Memory B cell (primary cell): ENCODE data around the gene OTOS.

Experiments
- ATAC-seq: fragments of 150-1000 bp; cut with Tn5 transposase; 2 replicates; pipeline ENCODE4 v1.10.0; 2021; ENCODE audit warnings: low read depth, mild to moderate bottlenecking, moderate library complexity
- DNase-seq, 2 donors: peaks; one replicate each; pipeline ENCODE4 v3.0.0; 2022; ENCODE audit warnings: low spot score in 2 of 2
- H3K27ac Mint-ChIP-seq: one replicate; pipeline ENCODE4 v1.8.0; 2022; ENCODE audit warnings: mild to moderate bottlenecking, moderate library complexity, mixed read lengths
- H3K27me3 Mint-ChIP-seq: one replicate; pipeline ENCODE4 v1.8.0; 2022; ENCODE audit warnings: mixed read lengths
- H3K36me3 Mint-ChIP-seq: one replicate; pipeline ENCODE4 v1.8.0; 2022; ENCODE audit warnings: mild to moderate bottlenecking, mixed read lengths
- H3K4me1 Mint-ChIP-seq: one replicate; pipeline ENCODE4 v1.8.0; 2022; ENCODE audit warnings: mixed read lengths
- H3K4me3 Mint-ChIP-seq: one replicate; pipeline ENCODE4 v1.8.0; 2022; ENCODE audit warnings: mild to moderate bottlenecking, moderate library complexity, mixed read lengths
- H3K9me3 Mint-ChIP-seq: one replicate; pipeline ENCODE4 v1.8.0; 2022; ENCODE audit warnings: mixed read lengths

OTOS gene

GRCh38 chr2:240140511-240140910, at the start of gene OTOS:
OTOS (minus strand) TSS chr2:240140658; CDS start chr2:240140326, 332 bp downstream.
- Mint-ChIP-seq H3K27ac (no peak within 1 kb of the TSS), H3K9me3 (no peaks in the 10 kb centered on the region), H3K27me3 (peaks cover 10% of the 10 kb centered on the region), H3K36me3 (no peaks in the 10 kb centered on the region), H3K4me1 (peaks cover 8% of the 10 kb centered on the region), H3K4me3 (no peak within 1 kb of the TSS)
- ATAC-seq (no peak), DNase-seq (no peak)

GRCh38 chr2:240189686-240190085, 49.2 kb upstream of the OTOS start:
- ATAC-seq (no peak), DNase-seq (no peak)
- H3K4me1 Mint-ChIP-seq = no peaks in the 10 kb centered on the region
- H3K27me3 Mint-ChIP-seq = peaks cover 7% of the 10 kb centered on the region
- peaks cover 1% of the 10 kb centered on the region for H3K9me3 Mint-ChIP-seq
- no peak overlapping the region for H3K4me3 Mint-ChIP-seq
- no peak overlapping the region for H3K27ac Mint-ChIP-seq
- no peaks in the 10 kb centered on the region for H3K36me3 Mint-ChIP-seq

GRCh38 chr2:240187989-240188590, 47.6 kb upstream of the OTOS start:
- Mint-ChIP-seq H3K4me1 (no peaks in the 10 kb centered on the region), H3K9me3 (peaks cover 1% of the 10 kb centered on the region), H3K27ac (no peak overlapping the region), H3K4me3 (no peak overlapping the region), H3K27me3 (peaks cover 5% of the 10 kb centered on the region), H3K36me3 (no peaks in the 10 kb centered on the region)
- DNase-seq (no peak), ATAC-seq (no peak)

- peaks cover 1% of the 10 kb centered on the region for H3K9me3 Mint-ChIP-seq
- no peaks in the 10 kb centered on the region for H3K4me1 Mint-ChIP-seq
- ATAC-seq = no peak
- H3K4me3 Mint-ChIP-seq = no peak overlapping the region
- no peak for DNase-seq
- H3K36me3 Mint-ChIP-seq = no peaks in the 10 kb centered on the region
- H3K27me3 Mint-ChIP-seq = peaks cover 6% of the 10 kb centered on the region
- H3K27ac Mint-ChIP-seq = no peak overlapping the region
These were observed 45.8 kb upstream of the OTOS start for GRCh38 chr2:240186191-240186725.

- DNase-seq = no peak
- Mint-ChIP-seq H3K4me1 (no peaks in the 10 kb centered on the region), H3K27ac (no peak overlapping the region), H3K27me3 (peaks cover 10% of the 10 kb centered on the region), H3K4me3 (no peak overlapping the region), H3K36me3 (no peaks in the 10 kb centered on the region), H3K9me3 (peaks cover 1% of the 10 kb centered on the region)
- no peak for ATAC-seq
These were observed 44.2 kb upstream of the OTOS start for GRCh38 chr2:240184656-240185055.

- Mint-ChIP-seq H3K27ac (no peak overlapping the region), H3K9me3 (peaks cover 1% of the 10 kb centered on the region), H3K4me3 (no peak overlapping the region), H3K4me1 (no peaks in the 10 kb centered on the region), H3K36me3 (no peaks in the 10 kb centered on the region), H3K27me3 (peaks cover 10% of the 10 kb centered on the region)
- ATAC-seq (no peak), DNase-seq (no peak)
These were observed 43.6 kb upstream of the OTOS start for GRCh38 chr2:240183875-240184590.

- ATAC-seq = no peak
- H3K9me3 Mint-ChIP-seq = no peaks in the 10 kb centered on the region
- DNase-seq = no peak
- H3K4me3 Mint-ChIP-seq = no peak overlapping the region
- H3K4me1 Mint-ChIP-seq = no peaks in the 10 kb centered on the region
- H3K36me3 Mint-ChIP-seq = no peaks in the 10 kb centered on the region
- peaks cover 10% of the 10 kb centered on the region for H3K27me3 Mint-ChIP-seq
- no peak overlapping the region for H3K27ac Mint-ChIP-seq
These were observed 42.8 kb upstream of the OTOS start for GRCh38 chr2:240183006-240183874.

GRCh38 chr2:240182476-240182875, 42.0 kb upstream of the OTOS start:
- no peaks in the 10 kb centered on the region for H3K4me1 Mint-ChIP-seq
- H3K27me3 Mint-ChIP-seq = peaks cover 12% of the 10 kb centered on the region
- DNase-seq (no peak), ATAC-seq (no peak)
- no peaks in the 10 kb centered on the region for H3K36me3 Mint-ChIP-seq
- no peaks in the 10 kb centered on the region for H3K9me3 Mint-ChIP-seq
- no peak overlapping the region for H3K4me3 Mint-ChIP-seq
- no peak overlapping the region for H3K27ac Mint-ChIP-seq

- Mint-ChIP-seq H3K9me3 (no peaks in the 10 kb centered on the region), H3K36me3 (no peaks in the 10 kb centered on the region), H3K27me3 (peaks cover 12% of the 10 kb centered on the region), H3K27ac (no peak overlapping the region), H3K4me3 (no peak overlapping the region), H3K4me1 (no peaks in the 10 kb centered on the region)
- DNase-seq (no peak), ATAC-seq (no peak)
These were observed 41.5 kb upstream of the OTOS start for GRCh38 chr2:240182001-240182400.

GRCh38 chr2:240179941-240180666, 39.6 kb upstream of the OTOS start:
- no peaks in the 10 kb centered on the region for H3K36me3 Mint-ChIP-seq
- H3K9me3 Mint-ChIP-seq = no peaks in the 10 kb centered on the region
- H3K27ac Mint-ChIP-seq = no peak overlapping the region
- H3K4me3 Mint-ChIP-seq = no peak overlapping the region
- H3K27me3 Mint-ChIP-seq = peaks cover 10% of the 10 kb centered on the region
- no peak for ATAC-seq
- H3K4me1 Mint-ChIP-seq = no peaks in the 10 kb centered on the region
- DNase-seq = no peak

- Mint-ChIP-seq H3K9me3 (no peaks in the 10 kb centered on the region), H3K27ac (no peak overlapping the region), H3K4me1 (no peaks in the 10 kb centered on the region), H3K36me3 (no peaks in the 10 kb centered on the region), H3K27me3 (peaks cover 12% of the 10 kb centered on the region), H3K4me3 (no peak overlapping the region)
- ATAC-seq = no peak
- no peak for DNase-seq
These were observed 38.8 kb upstream of the OTOS start for GRCh38 chr2:240179186-240179815.

GRCh38 chr2:240178564-240178963, 38.1 kb upstream of the OTOS start:
- no peak for ATAC-seq
- no peaks in the 10 kb centered on the region for H3K9me3 Mint-ChIP-seq

GRCh38 chr2:240174496-240174895, 34.0 kb upstream of the OTOS start:
- Mint-ChIP-seq H3K4me3 (no peak overlapping the region), H3K9me3 (peaks cover 1% of the 10 kb centered on the region), H3K27me3 (peaks cover 9% of the 10 kb centered on the region), H3K4me1 (no peaks in the 10 kb centered on the region), H3K36me3 (no peaks in the 10 kb centered on the region), H3K27ac (no peak overlapping the region)
- DNase-seq (no peak), ATAC-seq (no peak)

More at GRCh38 chr2:240178564-240178963, 38.1 kb upstream of the OTOS start:
- no peaks in the 10 kb centered on the region for H3K4me1 Mint-ChIP-seq
- no peak for DNase-seq
- no peaks in the 10 kb centered on the region for H3K36me3 Mint-ChIP-seq
- no peak overlapping the region for H3K4me3 Mint-ChIP-seq
- peaks cover 14% of the 10 kb centered on the region for H3K27me3 Mint-ChIP-seq
- no peak overlapping the region for H3K27ac Mint-ChIP-seq
